Adrenal gland (tissue), 12 donors: ENCODE measurements around the gene ATXN7L1. TPM values are rescaled to one million over a fixed set of nuclear protein-coding genes. Genes with fewer than 3 reads are reported as not detected.
"Not testable (repeated sequence)": the region's sequence is repeated elsewhere in the genome, so short reads cannot be mapped to it uniquely, and the experiment has no call there.

Source experiments
- DNase-seq, 7 donors: peaks; one replicate each; pipeline ENCODE4 v3.0.0-alpha.2; 2019 to 2020
- H3K27ac ChIP-seq, 5 donors: fragments of 200-600 bp; sonication (generic) in 4 of 5; 1 replicate in 3 of 5; 2 replicates in 2 of 5; pipeline versions ENCODE4 v1.5.1 to v1.8.0; 2016 to 2020; ENCODE audit warnings: mild to moderate bottlenecking in 1 of 5
- H3K27me3 ChIP-seq: fragments of 200-600 bp; 2 replicates; pipeline ENCODE4 v1.8.0; 2021
- H3K36me3 ChIP-seq, 2 donors: fragments of 200-600 bp; replicated peaks in 1 of 2; 1 replicate in 1 of 2; 2 replicates in 1 of 2; pipeline versions ENCODE4 v1.5.1 to v1.8.0; 2018 to 2022
- H3K4me1 ChIP-seq, 2 donors: fragments of 200-600 bp; replicated peaks in 1 of 2; 1 replicate in 1 of 2; 2 replicates in 1 of 2; pipeline versions ENCODE4 v1.5.1 to v1.8.0; 2018 to 2021
- H3K4me3 ChIP-seq, 4 donors: fragments of 200-600 bp; sonication (generic) in 3 of 4; one replicate each; pipeline ENCODE4 v1.5.1; 2016 to 2018
- H3K9me3 ChIP-seq, 3 donors: fragments of 200-600 bp; sonication (generic) in 1 of 3; replicated peaks in 1 of 3; 1 replicate in 2 of 3; 2 replicates in 1 of 3; pipeline versions ENCODE4 v1.5.1 to v1.8.0; 2016 to 2021
- POLR2A ChIP-seq, 2 donors: fragments of 450-650 bp; IDR thresholded peaks; one replicate each; pipeline ENCODE4 v1.6.1; 2017; ENCODE audit warnings: antibody characterized with exemption in 2 of 2, mild to moderate bottlenecking in 2 of 2, moderate library complexity in 1 of 2
- WGBS, 4 donors: extraction: QIAGEN DNeasy Blood & Tissue Kit in 2 of 4; methylation state at CpG; one replicate each; pipeline versions ENCODE4 v1.1.5 to v1.1.7; 2013 to 2017; 5-methylcytosine and 5-hydroxymethylcytosine counted together
- intact Hi-C, 2 donors: fragments of 100-400 bp; cut with DNase I; formaldehyde crosslinking; loops; one replicate each; pipeline versions ENCODE4 v1.14.1 to v1.15.0; 2022 to 2023
- polyA plus RNA-seq, 3 donors: library from polyadenylated mRNA; stranded (reverse); fragments of 200-250 nt in 2 of 3; fragments of 350-450 nt in 1 of 3; fragmentation: Illumina TruSeq in 1 of 3; extraction: RNeasy Lipid Tissue Mini Kit (QIAGEN cat#74804) in 1 of 3; gene quantifications; one replicate each; pipeline ENCODE4 v1.2.3, GENCODE V29; 2013 to 2014
- total RNA-seq, 9 donors: library from RNA; depleted of rRNA in 4 of 9; stranded (reverse); fragments of >200 nt in 4 of 9; fragments of 120-200 nt in 1 of 9; fragmentation: NEBNext Ultra II Directional in 1 of 9; extraction: Animal tissue kit (Norgen Biotek cat#: 25700) in 1 of 9; gene quantifications; one replicate each; pipeline versions ENCODE4 v1.1.0 to v1.2.4, GENCODE V29; 2013 to 2023
- TF ChIP-seq, protein P1 (sequence below), 6 experiments: fragments of 450-650 bp in 4 of 6; fragments of 200-600 bp in 2 of 6; sonication (generic) in 1 of 6; IDR thresholded peaks; 1 replicate in 5 of 6; 2 replicates in 1 of 6; pipeline versions ENCODE4 v1.5.1 to v1.8.0; 2016 to 2021; ENCODE audit warnings: antibody characterized with exemption in 6 of 6, mild to moderate bottlenecking in 2 of 6, moderate library complexity in 1 of 6
- donor health status: healthy with polysubstance abuse.
- donor health status: Bipolar disorder and iron deficiency.
- donor health status: DM: yes; HTN: yes; CAD: no.
- donor health status: DM: no; HTN: no; CAD: no.
- donor health status: DM: no; HTN: no; CAD: no.
- donor health status: DM: yes; HTN: yes; CAD: no.

ATXN7L1 gene
- total and polyA plus RNA-seq, 12 donors: 3.6 to 24.6 (median 9.0) TPM

DNA sequence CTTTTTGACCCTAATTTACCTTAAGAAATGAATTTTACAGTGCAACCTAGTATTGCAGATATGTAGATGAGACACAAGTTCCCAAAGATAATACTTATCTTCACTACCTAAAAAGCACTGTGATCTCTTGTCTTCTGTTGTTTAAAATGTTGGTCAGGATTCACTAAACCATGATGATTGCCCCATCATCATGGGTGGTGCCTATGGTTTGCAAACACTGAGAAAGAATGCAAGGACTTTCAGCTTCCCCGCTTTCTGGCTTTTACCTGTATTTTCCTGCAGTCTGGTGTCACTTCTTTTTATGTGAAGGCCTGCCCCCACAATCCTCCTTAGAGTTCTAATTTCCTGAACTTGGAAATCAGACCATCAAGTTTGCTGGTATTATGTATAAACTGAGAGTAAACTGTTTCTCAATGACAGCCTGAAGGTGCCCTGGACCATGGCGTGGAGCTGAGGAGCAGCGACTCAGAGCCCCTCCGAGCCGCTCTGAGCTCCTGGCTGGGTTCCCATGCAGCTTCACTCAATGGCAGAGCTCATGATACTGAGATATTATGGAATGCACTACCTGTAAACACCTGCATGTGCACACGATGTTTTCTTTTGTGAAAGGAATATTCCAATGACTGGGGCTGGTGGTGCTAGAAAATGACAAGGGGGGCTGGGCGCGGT lies 176.7 kb downstream of the ATXN7L1 start:
- Histone ChIP-seq H3K4me1 (no peaks in the 10 kb centered on the region), H3K4me3 (no peak overlapping the region), H3K9me3 (no peaks in the 10 kb centered on the region), H3K27me3 (no peaks in the 10 kb centered on the region), H3K36me3 (no peaks in the 10 kb centered on the region), H3K27ac (no peak overlapping the region)
- intact Hi-C loops: no loop called here
- DNase-seq: no peak
- TF ChIP-seq, protein P1, sequence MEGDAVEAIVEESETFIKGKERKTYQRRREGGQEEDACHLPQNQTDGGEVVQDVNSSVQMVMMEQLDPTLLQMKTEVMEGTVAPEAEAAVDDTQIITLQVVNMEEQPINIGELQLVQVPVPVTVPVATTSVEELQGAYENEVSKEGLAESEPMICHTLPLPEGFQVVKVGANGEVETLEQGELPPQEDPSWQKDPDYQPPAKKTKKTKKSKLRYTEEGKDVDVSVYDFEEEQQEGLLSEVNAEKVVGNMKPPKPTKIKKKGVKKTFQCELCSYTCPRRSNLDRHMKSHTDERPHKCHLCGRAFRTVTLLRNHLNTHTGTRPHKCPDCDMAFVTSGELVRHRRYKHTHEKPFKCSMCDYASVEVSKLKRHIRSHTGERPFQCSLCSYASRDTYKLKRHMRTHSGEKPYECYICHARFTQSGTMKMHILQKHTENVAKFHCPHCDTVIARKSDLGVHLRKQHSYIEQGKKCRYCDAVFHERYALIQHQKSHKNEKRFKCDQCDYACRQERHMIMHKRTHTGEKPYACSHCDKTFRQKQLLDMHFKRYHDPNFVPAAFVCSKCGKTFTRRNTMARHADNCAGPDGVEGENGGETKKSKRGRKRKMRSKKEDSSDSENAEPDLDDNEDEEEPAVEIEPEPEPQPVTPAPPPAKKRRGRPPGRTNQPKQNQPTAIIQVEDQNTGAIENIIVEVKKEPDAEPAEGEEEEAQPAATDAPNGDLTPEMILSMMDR (IDR thresholded peaks at IDR 0.05): no peak
- TF ChIP-seq POLR2A (IDR thresholded peaks at IDR 0.05): no peak
- 84 to 98% (median 96%) methylated on average over 7 to 8 of the region's 8 CpGs for WGBS, 4 donors

DNA sequence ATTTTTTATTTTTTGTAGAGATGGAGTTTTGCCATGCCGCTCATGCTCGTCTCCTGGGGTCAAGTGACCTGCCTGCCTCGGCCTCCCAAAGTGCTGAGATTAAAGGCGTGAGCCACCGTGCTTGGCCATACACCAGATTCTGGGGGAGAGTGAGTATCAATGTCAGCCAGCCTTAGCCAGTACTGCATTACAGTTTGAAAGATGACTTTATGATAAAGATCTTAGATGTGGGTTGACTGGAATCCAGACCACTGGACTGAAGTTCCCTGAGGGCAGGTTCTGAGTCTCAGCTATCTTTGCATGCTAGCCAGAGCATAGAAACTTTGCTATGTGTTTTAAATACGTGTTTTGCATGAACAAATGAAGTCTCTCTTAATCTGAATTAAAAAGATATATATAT lies 177.9 kb downstream of the ATXN7L1 start:
- intact Hi-C loops: no loop called here
- no peak for TF ChIP-seq POLR2A (IDR thresholded peaks at IDR 0.05)
- TF ChIP-seq, protein P1 (IDR thresholded peaks at IDR 0.05): no peak
- WGBS, 4 donors: 95 to 100% (median 96%) methylated on average over 5 to 6 of the region's 6 CpGs
- no peaks in the 10 kb centered on the region for H3K4me1 ChIP-seq
- no peaks in the 10 kb centered on the region for H3K27me3 ChIP-seq
- no peaks in the 10 kb centered on the region for H3K9me3 ChIP-seq
- no peaks in the 10 kb centered on the region for H3K36me3 ChIP-seq
- DNase-seq: no peak
- no peak overlapping the region for H3K27ac ChIP-seq
- no peak overlapping the region for H3K4me3 ChIP-seq

DNA sequence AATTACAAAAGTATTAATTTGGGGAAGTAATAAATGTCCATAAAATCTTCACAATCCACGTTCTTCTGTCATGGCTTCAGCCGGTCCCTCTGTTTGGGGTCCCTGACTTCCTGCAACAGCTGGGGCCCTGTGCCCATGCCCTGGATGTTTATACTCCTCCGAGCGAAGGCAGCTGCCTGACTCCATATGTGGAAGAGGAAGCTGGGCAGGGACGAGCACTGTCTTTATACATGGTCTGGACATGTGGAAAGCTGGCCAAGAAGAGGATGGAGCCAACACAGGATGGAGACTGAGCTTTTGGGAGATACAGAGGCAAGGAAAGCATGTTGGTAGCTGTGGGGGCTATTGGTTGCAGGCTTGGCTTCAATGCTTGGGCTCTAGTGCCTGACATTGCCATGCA lies 178.6 kb downstream of the ATXN7L1 start:
- Histone ChIP-seq H3K27ac (no peak overlapping the region), H3K4me3 (no peak overlapping the region), H3K9me3 (no peaks in the 10 kb centered on the region), H3K27me3 (no peaks in the 10 kb centered on the region), H3K4me1 (no peaks in the 10 kb centered on the region), H3K36me3 (no peaks in the 10 kb centered on the region)
- intact Hi-C loops: no loop called here
- DNase-seq: no peak
- TF ChIP-seq, protein P1 (IDR thresholded peaks at IDR 0.05): no peak
- 93 to 98% (median 95%) methylated on average over 5 of the region's 5 CpGs for WGBS, 4 donors

DNA sequence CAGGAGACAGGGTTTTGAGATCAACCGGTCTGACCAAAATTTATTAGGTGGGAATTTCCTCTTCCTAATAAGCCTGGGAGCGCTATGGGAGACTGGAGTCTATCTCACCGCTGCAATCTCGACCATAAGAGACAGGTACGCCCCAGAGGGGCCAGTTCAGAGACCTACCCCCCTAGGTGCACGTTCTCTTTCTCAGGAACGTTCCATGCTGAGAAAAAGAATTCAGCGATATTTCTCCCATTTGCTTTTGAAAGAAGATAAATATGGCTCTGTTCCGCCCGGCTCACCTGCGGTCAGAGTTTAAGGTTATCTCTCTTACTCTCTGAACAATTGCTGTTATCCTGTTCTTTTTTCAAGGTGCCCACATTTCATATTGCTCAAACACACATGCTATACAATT lies 179.2 kb downstream of the ATXN7L1 start:
- 82 to 92% (median 88%) methylated on average over 11 of the region's 11 CpGs for WGBS, 4 donors
- H3K9me3 ChIP-seq, H3K27ac ChIP-seq, H3K4me1 ChIP-seq, H3K27me3 ChIP-seq, H3K36me3 ChIP-seq, intact Hi-C loops, DNase-seq, H3K4me3 ChIP-seq: not testable (repeated sequence)

DNA sequence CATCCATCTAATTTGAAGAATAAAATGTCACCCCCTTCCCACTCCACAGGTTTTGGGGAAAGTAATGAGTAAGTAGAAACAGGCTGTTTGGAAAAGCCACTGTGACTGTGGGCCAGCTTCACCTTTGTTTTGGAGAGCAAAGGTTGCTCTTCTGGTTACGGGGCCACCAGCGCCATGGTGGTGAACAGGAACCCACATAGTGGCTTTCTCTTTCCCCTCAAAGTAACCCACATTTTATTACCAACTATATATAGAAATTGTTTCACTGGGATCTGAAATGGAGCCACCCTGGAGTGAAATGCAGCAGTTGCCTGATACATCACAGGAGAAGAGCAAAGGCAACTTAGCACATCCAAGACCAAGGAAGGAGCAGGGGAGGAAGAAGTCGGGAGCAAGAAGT lies 182.8 kb downstream of the ATXN7L1 start:
- Histone ChIP-seq H3K27ac (no peak overlapping the region), H3K4me3 (no peak overlapping the region), H3K36me3 (no peaks in the 10 kb centered on the region), H3K4me1 (peaks cover 0 to 5% of the 10 kb centered on the region in 2 donors), H3K9me3 (no peaks in the 10 kb centered on the region), H3K27me3 (no peaks in the 10 kb centered on the region)
- TF ChIP-seq POLR2A (IDR thresholded peaks at IDR 0.05): no peak
- TF ChIP-seq, protein P1 (IDR thresholded peaks at IDR 0.05): no peak
- no peak for DNase-seq
- WGBS, 4 donors: 82 to 91% (median 84%) methylated on average over 3 of the region's 3 CpGs
- intact Hi-C loops: no loop called here
